Stimulated activated CD8-positive, alpha-beta memory T cell treated with anti-CD3 and anti-CD28 coated beads, Interleukin-15, amount 100 ng/mL, for 24 hours (primary cell): ENCODE results near the gene TMEM88.

Experiments
- DNase-seq: peaks from one replicate; pipeline ENCODE4 v3.0.0-alpha.2; 2020; ENCODE audit warnings: low read depth

The TMEM88 gene

DNA sequence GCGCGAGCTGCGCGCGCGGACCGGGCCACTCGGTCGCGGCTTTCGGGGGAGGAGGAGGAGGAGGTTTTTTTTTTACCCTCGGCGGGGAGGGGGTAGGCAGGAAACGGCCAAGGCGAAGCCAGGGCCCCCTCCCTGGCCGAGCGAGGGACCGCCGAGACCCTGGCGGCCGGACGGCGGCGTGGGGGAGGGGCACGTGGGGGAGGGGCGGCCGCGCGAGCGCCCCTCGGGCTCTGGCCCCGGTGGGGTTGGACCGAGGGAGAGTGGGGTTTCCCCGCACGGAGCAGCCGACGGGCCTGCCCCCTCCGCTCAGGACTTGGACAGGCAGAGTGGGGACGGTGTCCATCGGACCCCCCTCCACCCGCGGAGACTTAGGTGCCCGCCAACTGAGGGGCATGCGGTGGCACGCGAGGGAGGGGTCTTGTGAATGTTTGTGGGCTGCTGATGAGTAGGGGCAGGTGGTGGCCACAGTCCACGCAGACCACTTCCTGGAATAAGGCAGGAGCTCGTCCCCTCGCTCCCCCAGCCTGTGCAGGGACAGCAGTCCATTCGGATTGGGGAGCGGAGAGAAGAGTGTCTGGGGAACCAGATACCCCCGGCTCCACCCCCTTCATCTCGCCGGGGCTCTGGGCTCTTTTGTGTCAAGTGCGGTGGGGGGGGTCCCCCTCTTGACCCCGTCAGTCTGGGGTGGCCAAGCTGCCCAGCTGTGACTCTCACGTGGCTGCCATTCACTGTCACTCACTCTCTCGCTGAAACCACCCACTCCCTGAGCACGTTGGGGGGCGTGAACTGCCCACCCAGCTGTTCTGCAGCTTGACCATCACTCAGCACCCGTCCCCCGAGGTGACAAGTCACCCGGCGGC, 30.7 kb downstream of the TMEM88 start:
- DNase-seq = peak; percentile 25

DNA sequence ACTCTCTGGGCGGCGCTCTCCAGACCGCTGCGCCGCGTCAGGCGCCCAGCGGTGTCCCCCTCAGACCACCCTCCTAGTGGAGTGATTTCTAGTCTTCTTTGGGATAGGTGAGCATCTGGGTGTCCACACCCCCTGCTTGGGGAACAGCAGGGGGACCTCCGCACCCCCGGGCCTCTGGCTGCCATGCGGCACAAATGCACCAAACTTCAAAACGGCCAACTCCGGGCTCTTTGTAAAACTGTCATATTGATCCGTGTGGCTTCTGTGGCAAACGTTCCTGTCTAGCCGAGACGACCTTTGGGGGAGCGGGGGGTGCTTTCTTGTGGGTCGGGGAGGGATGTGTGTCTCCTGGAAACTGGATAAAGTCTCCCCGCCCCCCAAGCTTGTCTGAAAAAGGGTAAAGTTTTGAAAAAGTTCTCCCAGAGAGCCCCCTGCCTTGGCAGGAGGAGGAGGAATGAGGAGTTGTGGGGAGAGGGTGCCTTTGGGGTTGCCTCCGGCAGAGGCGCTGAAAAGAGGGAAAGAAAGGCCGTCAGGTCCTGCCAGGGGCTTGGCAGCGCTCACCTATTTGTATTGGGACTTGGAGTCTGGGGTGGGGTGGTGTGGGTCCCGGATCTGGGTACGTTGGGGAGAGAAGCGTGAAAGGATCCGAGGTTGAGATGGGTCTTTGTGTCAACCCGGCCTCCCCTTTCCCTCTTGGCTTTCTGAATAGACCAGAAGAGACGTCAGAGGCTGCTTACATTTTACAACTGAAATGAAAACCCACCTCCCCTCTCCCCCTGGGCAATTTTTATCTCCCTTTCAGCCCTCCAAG, 31.6 kb downstream of the TMEM88 start:
- no peak for DNase-seq

DNA sequence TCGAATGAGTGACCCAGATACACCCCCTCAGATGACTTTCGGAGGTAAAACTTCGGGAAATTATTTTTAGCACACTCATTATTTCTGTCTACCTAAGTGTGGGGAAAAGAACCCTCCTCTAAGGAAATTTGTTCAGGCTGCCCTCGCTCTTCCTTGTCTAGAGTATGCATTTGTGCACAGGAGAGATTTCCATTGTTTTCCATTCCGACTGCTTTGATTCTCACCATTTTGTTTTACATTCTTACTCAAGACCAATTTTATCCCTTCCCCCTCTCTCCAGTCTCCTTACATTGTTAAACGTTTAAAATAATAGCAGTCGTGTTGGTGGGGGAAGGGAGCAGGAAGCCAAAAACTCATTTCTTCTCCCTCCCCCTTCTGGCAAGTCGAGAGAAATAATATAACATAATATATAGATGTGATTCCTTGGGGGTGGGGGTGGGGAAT, 32.2 kb downstream of the TMEM88 start:
- DNase-seq = no peak

DNA sequence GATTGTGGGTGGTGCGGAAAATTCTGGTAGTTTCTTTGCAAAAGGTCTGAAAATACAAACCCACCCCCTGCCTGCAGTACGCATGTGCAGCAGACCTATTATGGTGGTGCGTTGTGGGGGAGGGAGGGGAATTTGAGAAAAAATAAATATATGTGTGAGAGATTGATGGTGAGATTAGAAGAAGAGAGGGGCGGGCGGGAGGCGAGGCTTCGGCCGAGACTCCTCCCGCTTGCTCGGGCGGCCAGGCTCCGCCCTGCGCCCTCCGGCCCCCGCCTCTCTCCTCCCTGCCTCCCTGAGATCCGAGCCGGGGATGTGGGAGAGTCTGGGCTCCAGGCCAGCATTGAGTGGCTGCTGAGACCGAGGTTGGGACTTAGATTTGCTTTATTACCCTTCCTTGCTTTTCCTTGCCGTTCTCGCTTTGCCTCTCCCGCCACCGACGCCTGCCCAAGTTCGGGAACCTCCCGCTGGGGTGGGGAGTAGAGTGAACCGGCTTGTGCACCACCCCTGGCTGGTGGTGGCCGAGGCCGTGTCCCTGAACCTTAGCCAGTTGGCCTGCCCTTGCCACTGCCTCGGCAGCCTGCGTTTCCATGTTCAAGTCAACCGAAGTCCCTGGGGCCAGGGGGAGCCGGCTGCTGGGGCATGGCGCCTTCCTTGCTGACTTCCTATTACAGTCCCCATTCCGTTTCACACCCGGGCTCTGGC, 32.8 kb downstream of the TMEM88 start:
- DNase-seq = peak; percentile 41

DNA sequence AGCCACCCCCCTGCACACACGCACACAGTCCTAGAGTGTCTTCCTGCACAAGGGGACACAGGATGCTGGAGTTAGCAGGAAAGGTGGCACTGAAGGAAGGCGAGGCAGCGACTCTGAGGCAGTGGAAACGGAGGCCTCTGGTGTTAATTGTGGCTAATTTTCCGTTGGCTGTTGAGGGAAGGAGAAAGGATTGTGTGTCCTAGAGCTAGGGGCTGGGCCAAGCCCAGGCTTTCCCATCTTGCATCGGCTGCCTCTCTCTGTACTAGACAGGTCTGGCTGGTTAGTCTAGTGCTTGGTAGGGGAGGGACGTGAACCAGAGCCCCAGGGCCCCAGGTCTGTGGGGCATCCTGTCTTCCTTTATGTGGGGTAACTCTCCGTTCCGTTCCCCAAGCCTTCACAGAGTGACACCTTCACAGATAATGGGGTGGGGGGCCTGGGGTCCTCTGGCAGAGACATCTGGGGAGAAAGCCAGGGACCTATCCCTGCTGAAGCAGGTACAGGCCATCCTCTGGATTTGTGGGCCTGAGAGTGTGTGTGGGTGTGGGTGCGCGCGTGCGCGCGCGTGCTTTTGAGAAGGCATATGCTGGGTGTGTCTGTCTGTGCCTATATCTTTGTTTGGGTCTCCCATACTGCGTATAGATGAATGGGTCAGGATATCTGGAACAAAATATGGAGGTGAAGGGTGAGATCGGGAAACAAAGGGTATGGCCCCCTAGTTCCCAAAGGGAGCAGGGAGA, 33.5 kb downstream of the TMEM88 start, which contains the start of gene CHD3:
CHD3 (plus strand) TSS at position 606 of the 737 bp plus-strand sequence. CDS start 212 bp downstream, outside the sequence.
- DNase-seq = no peak

DNA sequence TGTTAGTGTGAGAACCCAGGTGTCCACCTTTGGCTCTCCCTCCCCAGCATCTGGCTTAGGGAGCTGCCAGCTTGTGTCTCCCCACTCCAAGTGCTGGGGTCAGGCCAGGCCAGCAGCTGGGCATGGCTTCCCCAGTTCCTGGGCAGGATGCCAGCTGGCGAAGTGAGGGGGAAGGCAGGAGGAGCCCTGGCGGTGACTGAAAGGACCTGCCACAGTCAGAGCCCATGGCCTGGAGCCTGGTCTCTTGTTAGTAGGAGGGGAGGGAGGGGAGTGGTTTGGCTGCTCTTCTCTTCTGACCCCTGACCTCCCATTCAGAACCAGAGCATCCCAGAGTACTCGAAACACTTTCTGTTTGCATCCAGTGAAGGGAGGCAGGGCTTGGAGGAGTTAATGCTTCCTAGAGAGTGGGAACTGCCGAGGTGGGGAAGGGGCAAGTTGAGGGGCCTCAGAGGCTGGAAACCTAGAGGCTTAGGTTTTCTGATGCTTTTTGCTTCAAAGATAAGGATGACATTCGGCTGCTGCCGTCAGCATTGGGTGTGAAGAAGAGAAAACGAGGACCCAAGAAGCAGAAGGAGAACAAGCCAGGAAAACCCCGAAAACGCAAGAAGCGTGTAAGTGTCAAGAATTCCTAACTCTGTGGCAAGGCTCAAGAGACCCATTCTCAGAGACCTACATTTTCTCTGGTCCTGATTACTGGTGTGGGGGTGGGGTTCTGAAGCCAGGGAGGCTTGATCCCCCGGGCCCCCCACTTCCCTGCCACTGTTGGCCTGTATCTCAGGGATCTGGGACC, 34.5 kb downstream of the TMEM88 start:
- no peak for DNase-seq

DNA sequence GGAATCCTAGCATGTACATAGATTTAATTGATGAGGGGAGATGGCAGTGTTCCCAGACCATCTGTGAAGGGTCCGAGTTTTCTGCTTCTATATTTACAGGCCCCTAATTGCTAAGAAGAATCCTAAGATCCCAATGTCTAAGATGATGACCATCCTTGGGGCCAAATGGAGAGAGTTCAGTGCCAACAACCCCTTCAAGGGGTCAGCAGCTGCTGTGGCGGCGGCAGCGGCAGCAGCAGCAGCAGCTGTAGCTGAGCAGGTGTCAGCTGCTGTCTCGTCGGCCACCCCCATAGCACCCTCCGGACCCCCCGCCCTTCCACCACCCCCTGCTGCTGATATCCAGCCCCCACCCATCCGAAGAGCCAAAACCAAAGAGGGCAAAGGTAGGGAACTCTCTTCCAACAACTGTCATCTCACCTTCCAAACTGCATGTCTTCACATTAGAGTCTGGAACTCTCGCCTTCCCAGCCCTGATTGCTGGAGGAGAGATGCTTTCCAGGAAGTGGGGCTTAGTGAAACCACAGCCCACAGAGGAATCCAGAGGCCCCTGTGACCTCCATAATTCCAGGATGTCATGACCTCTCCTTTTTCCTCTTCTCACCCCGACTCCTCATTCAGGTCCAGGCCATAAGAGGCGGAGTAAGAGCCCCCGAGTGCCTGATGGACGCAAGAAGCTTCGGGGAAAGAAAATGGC, 38.5 kb downstream of the TMEM88 start:
- DNase-seq = no peak

DNA sequence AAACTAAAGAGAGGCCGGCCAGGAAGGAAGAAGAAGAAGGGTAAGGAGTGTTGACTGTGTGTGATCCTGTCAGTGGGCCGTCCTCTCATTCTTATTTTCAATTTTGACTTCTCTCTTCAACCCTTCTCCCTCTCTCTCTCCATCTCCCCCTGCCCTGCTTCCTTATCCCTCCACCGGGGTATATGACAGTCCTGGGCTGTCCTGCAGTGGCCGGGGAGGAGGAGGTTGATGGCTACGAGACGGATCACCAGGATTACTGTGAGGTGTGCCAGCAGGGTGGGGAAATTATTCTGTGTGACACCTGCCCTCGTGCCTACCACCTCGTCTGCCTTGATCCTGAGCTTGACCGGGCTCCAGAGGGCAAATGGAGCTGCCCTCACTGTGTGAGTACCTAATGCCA, 39.4 kb downstream of the TMEM88 start:
- DNase-seq = no peak

DNA sequence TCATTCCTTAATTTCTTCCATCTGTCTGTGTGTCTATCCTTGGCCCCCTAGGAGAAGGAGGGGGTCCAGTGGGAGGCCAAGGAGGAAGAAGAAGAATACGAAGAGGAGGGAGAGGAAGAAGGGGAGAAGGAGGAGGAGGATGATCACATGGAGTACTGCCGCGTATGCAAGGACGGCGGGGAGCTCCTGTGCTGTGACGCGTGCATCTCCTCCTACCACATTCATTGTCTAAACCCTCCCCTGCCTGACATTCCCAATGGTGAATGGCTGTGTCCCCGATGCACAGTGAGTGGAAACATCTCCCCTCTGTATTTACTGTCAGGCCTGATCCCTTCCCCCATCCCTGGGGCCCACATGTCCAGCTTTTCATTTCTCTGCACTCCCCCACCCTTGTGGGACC, 40.0 kb downstream of the TMEM88 start:
- DNase-seq = no peak

DNA sequence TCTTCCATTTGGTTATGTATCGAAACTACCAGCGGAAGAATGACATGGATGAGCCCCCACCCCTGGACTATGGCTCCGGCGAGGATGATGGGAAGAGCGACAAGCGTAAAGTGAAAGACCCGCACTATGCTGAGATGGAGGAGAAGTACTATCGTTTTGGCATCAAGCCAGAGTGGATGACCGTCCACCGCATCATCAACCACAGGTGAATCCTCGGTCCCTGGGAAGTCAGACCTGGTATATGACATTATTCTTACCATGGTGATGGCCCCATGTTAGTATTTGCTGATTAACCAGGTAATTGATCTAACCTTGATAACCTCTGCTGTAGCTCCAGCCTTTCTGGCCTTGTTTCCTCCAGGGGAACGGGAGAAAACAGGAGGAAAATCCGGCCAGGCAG, 42.2 kb downstream of the TMEM88 start:
- DNase-seq = no peak

DNA sequence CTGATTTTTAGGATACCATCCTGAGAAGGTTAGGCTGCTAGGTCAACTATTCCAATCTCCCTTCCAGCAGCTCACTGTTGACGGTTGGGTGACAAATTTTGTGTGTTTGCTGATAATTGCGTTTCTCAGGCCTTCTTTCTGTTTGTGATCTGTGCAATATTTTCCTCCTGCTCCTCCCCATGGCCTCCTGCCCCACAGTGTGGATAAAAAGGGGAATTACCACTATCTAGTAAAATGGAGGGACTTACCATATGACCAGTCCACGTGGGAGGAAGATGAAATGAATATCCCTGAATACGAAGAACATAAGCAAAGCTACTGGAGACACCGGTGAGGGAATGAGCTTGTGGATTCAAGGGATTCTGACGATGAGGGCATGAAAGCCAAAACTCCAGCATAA, 42.9 kb downstream of the TMEM88 start:
- DNase-seq = no peak

DNA sequence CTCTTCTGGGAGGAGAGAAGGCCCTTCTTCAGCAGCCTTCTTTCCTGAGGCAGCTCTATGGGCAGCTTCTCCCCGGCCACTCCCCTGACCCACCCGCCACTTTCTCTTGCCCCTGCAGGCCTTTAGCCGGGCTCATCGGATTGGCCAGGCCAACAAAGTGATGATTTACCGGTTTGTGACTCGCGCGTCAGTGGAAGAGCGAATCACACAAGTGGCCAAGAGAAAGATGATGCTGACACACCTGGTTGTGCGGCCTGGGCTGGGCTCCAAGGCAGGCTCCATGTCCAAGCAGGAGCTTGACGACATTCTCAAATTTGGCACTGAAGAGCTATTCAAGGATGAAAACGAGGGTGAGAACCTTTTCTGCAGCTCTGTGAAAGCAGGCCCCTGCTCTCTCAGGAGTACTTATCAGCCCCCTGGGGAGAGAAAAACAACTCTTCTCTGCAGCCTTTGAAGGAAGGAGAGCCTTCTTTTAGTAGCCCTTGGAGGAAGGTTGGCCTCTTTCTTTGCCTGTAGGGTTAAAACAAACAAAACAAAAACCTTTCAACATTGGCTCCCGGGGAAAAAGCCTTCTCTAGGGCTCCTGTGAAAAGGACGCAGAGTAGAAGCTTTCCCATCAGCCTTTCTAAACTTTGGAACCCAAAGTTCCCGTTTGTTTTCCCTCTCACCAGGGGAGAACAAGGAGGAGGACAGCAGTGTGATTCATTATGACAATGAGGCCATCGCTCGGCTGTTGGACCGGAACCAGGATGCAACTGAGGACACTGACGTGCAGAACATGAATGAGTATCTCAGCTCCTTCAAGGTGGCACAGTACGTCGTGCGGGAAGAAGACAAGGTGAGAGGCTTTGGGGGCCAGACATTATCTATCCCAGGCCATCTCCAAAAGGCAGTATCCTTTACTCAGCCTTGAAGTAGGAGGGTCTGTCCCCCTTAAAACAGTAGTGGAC, 48.6 kb downstream of the TMEM88 start:
- DNase-seq = no peak
